HepG2 (cell line): Measurements from ENCODE around the gene TRMU. TPM values are rescaled to one million over a fixed set of nuclear protein-coding genes. Genes with fewer than 3 reads are reported as not detected.
A peak's percentile ranks its signal among the peaks of the same experiment; 100 is the strongest.

Experiments used
- BHLHE40 ChIP-seq: IDR thresholded peaks from 2 replicates; pipeline ENCODE4 v1.6.1; 2011; ENCODE audit warnings: low read length, improper control_type of control experiment
- CAMTA2 ChIP-seq: sonication (generic); formaldehyde crosslinking; IDR thresholded peaks from 2 replicates; pipeline ENCODE4 v1.4.0; 2020; ENCODE audit warnings: mild to moderate bottlenecking, missing genetic modification reagents, borderline replicate concordance
- CREM ChIP-seq, 2 experiments: sonication (generic) in 1 of 2; formaldehyde crosslinking in 1 of 2; IDR thresholded peaks; 2 replicates each; pipeline versions ENCODE4 v1.4.0 to v1.6.1; 2016 to 2020; ENCODE audit warnings: antibody characterized with exemption in 1 of 2, mild to moderate bottlenecking in 1 of 2, missing genetic modification reagents in 1 of 2
- FOXO1 ChIP-seq: sonication (generic); formaldehyde crosslinking; IDR thresholded peaks from 2 replicates; pipeline ENCODE4 v1.4.0; 2020; ENCODE audit warnings: missing genetic modification reagents
- GFI1 ChIP-seq: sonication (generic); formaldehyde crosslinking; IDR thresholded peaks from 2 replicates; pipeline ENCODE4 v1.5.0; 2020; ENCODE audit warnings: missing genetic modification reagents, mild to moderate bottlenecking, borderline replicate concordance
- HIVEP1 ChIP-seq: sonication (generic); formaldehyde crosslinking; IDR thresholded peaks from 2 replicates; pipeline ENCODE4 v1.4.0; 2020; ENCODE audit warnings: mild to moderate bottlenecking, missing genetic modification reagents
- HMG20A ChIP-seq: IDR thresholded peaks from 2 replicates; pipeline ENCODE4 v1.6.1; 2016; ENCODE audit warnings: borderline replicate concordance
- HNRNPLL ChIP-seq: fragments of 200-400 bp; formaldehyde crosslinking; IDR thresholded peaks from 2 replicates; pipeline ENCODE4 v1.6.1; 2017; ENCODE audit warnings: mild to moderate bottlenecking, low read depth, low read length; ENCODE audit not compliant: poor library complexity, severe bottlenecking
- HOXA5 ChIP-seq: sonication (generic); formaldehyde crosslinking; IDR thresholded peaks from 2 replicates; pipeline ENCODE4 v1.4.0; 2020; ENCODE audit warnings: missing genetic modification reagents
- HOXA7 ChIP-seq: sonication (generic); formaldehyde crosslinking; IDR thresholded peaks from 2 replicates; pipeline ENCODE4 v1.8.1; 2022; ENCODE audit warnings: mild to moderate bottlenecking, missing genetic modification reagents, moderate library complexity
- MAF1 ChIP-seq: sonication (generic); formaldehyde crosslinking; IDR thresholded peaks from 2 replicates; pipeline ENCODE4 v1.5.0; 2020; ENCODE audit warnings: missing genetic modification reagents, borderline replicate concordance
- MAFF ChIP-seq: IDR thresholded peaks from 2 replicates; pipeline ENCODE4 v1.6.1; 2011; ENCODE audit warnings: low read depth, low read length, improper control_type of control experiment
- MTA3 ChIP-seq: sonication (generic); formaldehyde crosslinking; IDR thresholded peaks from 2 replicates; pipeline ENCODE4 v1.4.0; 2020; ENCODE audit warnings: missing genetic modification reagents
- NAIF1 ChIP-seq: sonication (generic); formaldehyde crosslinking; IDR thresholded peaks from 2 replicates; pipeline ENCODE4 v1.5.0; 2020; ENCODE audit warnings: mild to moderate bottlenecking, missing genetic modification reagents, borderline replicate concordance
- NFRKB ChIP-seq: fragments of 450-650 bp; IDR thresholded peaks from 2 replicates; pipeline ENCODE4 v1.6.1; 2017
- RAD21 ChIP-seq: fragments of 450-650 bp; formaldehyde crosslinking; IDR thresholded peaks from 2 replicates; pipeline ENCODE4 v1.5.0; 2020; ENCODE audit warnings: mild to moderate bottlenecking
- RBM22 ChIP-seq: fragments of 200-400 bp; formaldehyde crosslinking; optimal IDR thresholded peaks from 2 replicates; pipeline ENCODE3; 2017; ENCODE audit warnings: mild to moderate bottlenecking, low read length, moderate library complexity
- SALL2 ChIP-seq: sonication (generic); formaldehyde crosslinking; IDR thresholded peaks from 2 replicates; pipeline ENCODE4 v1.8.1; 2023; ENCODE audit warnings: mild to moderate bottlenecking, missing genetic modification reagents, inconsistent platforms
- SMC3 ChIP-seq: IDR thresholded peaks from 2 replicates; pipeline ENCODE4 v1.6.1; 2011; ENCODE audit warnings: low read length, improper control_type of control experiment
- TAF1 ChIP-seq: sonication (generic); formaldehyde crosslinking; IDR thresholded peaks from 2 replicates; pipeline ENCODE4 v1.4.0; 2020; ENCODE audit warnings: missing genetic modification reagents
- ZFP41 ChIP-seq: sonication (generic); formaldehyde crosslinking; IDR thresholded peaks from 2 replicates; pipeline ENCODE4 v1.4.0; 2020; ENCODE audit warnings: mild to moderate bottlenecking, missing genetic modification reagents, borderline replicate concordance
- ZNF124 ChIP-seq: sonication (generic); formaldehyde crosslinking; IDR thresholded peaks from 2 replicates; pipeline ENCODE4 v1.4.0; 2020; ENCODE audit warnings: missing genetic modification reagents
- ZNF230 ChIP-seq: sonication (generic); formaldehyde crosslinking; IDR thresholded peaks from 2 replicates; pipeline ENCODE4 v1.4.0; 2020; ENCODE audit warnings: mild to moderate bottlenecking, missing genetic modification reagents
- ZNF264 ChIP-seq: sonication (generic); formaldehyde crosslinking; IDR thresholded peaks from 2 replicates; pipeline ENCODE4 v1.4.0; 2020; ENCODE audit warnings: missing genetic modification reagents
- ZNF451 ChIP-seq: sonication (generic); formaldehyde crosslinking; IDR thresholded peaks from 2 replicates; pipeline ENCODE4 v1.5.0; 2020; ENCODE audit warnings: mild to moderate bottlenecking, missing genetic modification reagents
- ZNF530 ChIP-seq: sonication (generic); formaldehyde crosslinking; IDR thresholded peaks from 2 replicates; pipeline ENCODE4 v1.5.0; 2020; ENCODE audit warnings: low read depth, mild to moderate bottlenecking, missing genetic modification reagents
- ZNF713 ChIP-seq: sonication (generic); formaldehyde crosslinking; IDR thresholded peaks from 2 replicates; pipeline ENCODE4 v1.4.0; 2020; ENCODE audit warnings: mild to moderate bottlenecking, missing genetic modification reagents
- ZNF781 ChIP-seq: sonication (generic); formaldehyde crosslinking; IDR thresholded peaks from 2 replicates; pipeline ENCODE4 v1.5.1; 2020; ENCODE audit warnings: borderline replicate concordance, mild to moderate bottlenecking, missing genetic modification reagents; ENCODE audit errors: not compliant biosample characterization
- polyA plus RNA-seq, 8 experiments: library from polyadenylated mRNA; depleted of rRNA in 3 of 8; stranded (reverse) in 7 of 8; unstranded in 1 of 8; fragments of >200 nt; fragmentation: Illumina TruSeq in 4 of 8; extraction: Trizol in 4 of 8; gene quantifications; 2 replicates each; pipeline versions ENCODE4 v1.2.1 to v1.2.3, GENCODE V29; 2011 to 2016; ENCODE audit warnings: low read depth in 4 of 8, missing spikeins in 1 of 8, mixed read lengths in 1 of 8; ENCODE audit not compliant: insufficient read depth in 1 of 8
- total RNA-seq, 5 experiments: library from RNA; depleted of rRNA; stranded (reverse); fragments of >200 nt; fragmentation: Illumina TruSeq; extraction: Trizol; gene quantifications; 2 replicates each; pipeline ENCODE4 v1.2.3, GENCODE V29; 2016; ENCODE audit warnings: low read depth in 1 of 5
- TF ChIP-seq, protein P1 (sequence below): sonication (generic); formaldehyde crosslinking; IDR thresholded peaks from 2 replicates; pipeline ENCODE4 v1.8.0; 2022; ENCODE audit warnings: missing genetic modification reagents, mild to moderate bottlenecking, inconsistent platforms, borderline replicate concordance
- TF ChIP-seq, protein P2 (sequence below): sonication (generic); formaldehyde crosslinking; IDR thresholded peaks from 2 replicates; pipeline ENCODE4 v1.8.1; 2023; ENCODE audit warnings: mild to moderate bottlenecking, moderate library complexity, missing genetic modification reagents

TRMU gene
- total and polyA plus RNA-seq, 2 of the 13 experiments (the other 11 are each of a cell fraction or from before 2014, with no cell fraction given), result 31.0 to 50.2 TPM

DNA sequence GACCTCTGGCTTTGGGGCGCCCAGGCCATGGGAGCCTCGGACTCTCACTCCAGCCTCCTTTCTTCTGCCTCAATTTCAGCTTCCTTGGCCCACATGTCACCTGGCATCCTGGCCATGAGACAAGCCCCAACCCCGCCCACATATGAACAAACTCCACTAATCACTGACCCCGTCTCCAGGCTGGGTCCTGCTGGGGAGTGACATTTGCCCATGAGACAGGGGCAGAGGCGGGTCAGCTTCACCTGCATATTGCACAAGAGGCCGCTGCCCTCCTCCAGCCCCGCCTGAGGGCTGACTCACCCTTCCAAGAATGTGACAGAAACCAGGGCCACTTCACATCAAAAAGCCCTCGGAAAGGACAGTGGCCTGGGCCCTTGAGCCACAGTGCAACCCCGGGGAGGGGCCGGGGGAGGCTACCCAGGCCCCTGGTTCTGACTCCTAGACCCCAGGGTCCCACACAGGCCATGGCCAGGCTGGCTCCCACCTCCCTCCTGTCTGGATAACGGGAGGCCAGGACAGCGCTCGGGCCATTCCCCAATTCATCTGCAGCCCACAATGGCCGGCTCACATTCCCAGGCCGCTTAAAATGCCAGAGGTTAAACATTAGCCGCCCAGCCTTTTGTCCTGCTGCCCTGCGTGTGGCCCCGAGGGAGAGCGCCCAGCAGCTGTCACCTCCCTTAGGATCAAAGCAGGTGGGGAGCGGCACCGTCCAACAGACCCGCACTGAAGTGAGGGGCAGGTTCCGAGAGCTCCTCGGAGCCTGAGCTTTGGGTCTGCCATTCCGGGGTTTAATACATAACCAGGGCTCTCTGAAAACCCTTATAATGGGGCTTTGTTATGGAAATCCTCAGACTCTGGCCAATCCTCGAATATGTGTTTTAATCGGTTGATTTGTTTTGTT is 42.3 kb downstream of the TRMU start (continued):
- TF ChIP-seq HNRNPLL, result no peak
- TF ChIP-seq CREM (IDR thresholded peaks at IDR 0.05), result peak; percentile 80
- no peak for TF ChIP-seq CREM (CRISPR knock-in tag; IDR thresholded peaks at IDR 0.05)
- TF ChIP-seq RAD21 (CRISPR knock-in tag), result no peak; the same call in 1 of the 2 replicates
- peak; percentile 88 for TF ChIP-seq HIVEP1 (CRISPR knock-in tag)
- TF ChIP-seq ZNF781 (CRISPR knock-in tag), result no peak
- TF ChIP-seq CAMTA2 (CRISPR knock-in tag), result no peak
- TF ChIP-seq MAF1, result no peak
- TF ChIP-seq SMC3, result no peak; the same call in 1 of the 2 replicates
- no peak for TF ChIP-seq ZNF230 (CRISPR knock-in tag)
- TF ChIP-seq ZNF451 (CRISPR knock-in tag), result no peak
- TF ChIP-seq ZNF264 (CRISPR knock-in tag), result peak; percentile 68; the same call in 1 of the 2 replicates
- TF ChIP-seq FOXO1 (CRISPR knock-in tag), result peak; percentile 43; the same call in 1 of the 2 replicates
- TF ChIP-seq NAIF1 (CRISPR knock-in tag), result no peak
- no peak; the same call in none of the 2 replicates for TF ChIP-seq TAF1 (CRISPR knock-in tag)
- TF ChIP-seq, protein P1, sequence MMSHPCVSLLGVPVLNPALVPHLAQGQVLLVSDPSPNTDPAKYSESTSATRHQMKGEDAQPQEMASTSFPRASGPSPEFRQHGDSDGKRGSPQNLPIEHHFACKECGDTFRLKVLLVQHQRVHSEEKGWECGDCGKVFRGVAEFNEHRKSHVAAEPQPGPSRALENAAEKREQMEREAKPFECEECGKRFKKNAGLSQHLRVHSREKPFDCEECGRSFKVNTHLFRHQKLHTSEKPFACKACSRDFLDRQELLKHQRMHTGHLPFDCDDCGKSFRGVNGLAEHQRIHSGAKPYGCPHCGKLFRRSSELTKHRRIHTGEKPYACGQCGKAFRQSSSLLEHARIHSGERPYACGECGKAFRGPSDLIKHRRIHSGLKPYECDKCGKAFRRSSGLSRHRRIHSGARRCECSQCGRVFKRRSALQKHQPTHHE (CRISPR knock-in tag), result peak; percentile 77; the same call in 1 of the 2 replicates
- TF ChIP-seq NFRKB, result no peak
- no peak for TF ChIP-seq BHLHE40
- no peak for TF ChIP-seq HOXA5 (CRISPR knock-in tag)
- no peak for TF ChIP-seq RBM22
- no peak for TF ChIP-seq ZNF530 (CRISPR knock-in tag)
- no peak for TF ChIP-seq HOXA7 (CRISPR knock-in tag)
- peak; percentile 82; the same call in 1 of the 2 replicates for TF ChIP-seq SALL2 (CRISPR knock-in tag)
- peak; percentile 93 for TF ChIP-seq GFI1 (CRISPR knock-in tag)
- no peak for TF ChIP-seq MAFF
- TF ChIP-seq, protein P2, sequence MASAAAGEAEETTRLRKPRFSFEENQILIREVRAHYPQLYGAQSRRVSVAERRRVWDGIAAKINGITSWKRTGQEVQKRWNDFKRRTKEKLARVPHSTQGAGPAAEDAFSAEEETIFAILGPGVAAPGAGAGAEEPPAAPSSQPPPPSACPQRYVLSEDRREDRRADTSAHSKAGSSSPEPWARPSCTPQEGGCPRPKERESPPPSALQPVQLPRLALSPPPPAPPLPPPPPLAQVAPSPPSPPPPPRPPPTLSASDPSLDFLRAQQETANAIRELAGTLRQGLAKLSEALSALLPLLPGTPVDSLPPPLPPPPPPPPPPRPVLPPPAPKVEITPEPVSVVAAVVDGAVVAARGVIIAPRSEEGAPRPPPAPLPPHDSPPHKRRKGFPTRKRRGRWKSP (CRISPR knock-in tag), result no peak; the same call in 1 of the 2 replicates
- TF ChIP-seq MTA3, result no peak
- TF ChIP-seq ZNF713 (CRISPR knock-in tag), result 0 out of 2 replicates have a peak, but pooled peaks have one; percentile 36
- TF ChIP-seq ZFP41 (CRISPR knock-in tag), result no peak
- TF ChIP-seq HMG20A (CRISPR knock-in tag), result peak; percentile 89
- TF ChIP-seq ZNF124 (CRISPR knock-in tag), result peak; percentile 53; the same call in 1 of the 2 replicates
